Sigmoid colon (tissue), 3 donors: ENCODE results near the gene PRDM16.

Experiments
- CTCF ChIP-seq, 4 experiments: fragments of 450-650 bp in 3 of 4; fragments of 200-600 bp in 1 of 4; IDR thresholded peaks; one replicate each; pipeline ENCODE4 v1.5.1; 2016 to 2019; ENCODE audit warnings: antibody characterized with exemption in 4 of 4, mild to moderate bottlenecking in 3 of 4, moderate library complexity in 2 of 4
- POLR2A ChIP-seq, 2 donors: fragments of 450-650 bp; IDR thresholded peaks; one replicate each; pipeline ENCODE4 v1.6.1; 2016; ENCODE audit warnings: antibody characterized with exemption in 2 of 2, mild to moderate bottlenecking in 2 of 2, moderate library complexity in 2 of 2

GRCh38 chr1:3137111-3138100 is 68.4 kb downstream of the PRDM16 start:
- no peak for TF ChIP-seq CTCF (IDR thresholded peaks at IDR 0.05)
- TF ChIP-seq POLR2A (IDR thresholded peaks at IDR 0.05): no peak
